Endothelial cell of umbilical vein (primary cell): ENCODE results near the gene CDK5RAP2.

Source experiments
- CTCF ChIP-seq, 2 donors: IDR thresholded peaks; 1 replicate in 1 of 2; 2 replicates in 1 of 2; pipeline ENCODE4 v1.5.1; 2011; ENCODE audit warnings: low read length in 2 of 2, mild to moderate bottlenecking in 2 of 2, moderate library complexity in 2 of 2, control low read depth in 1 of 2, inconsistent platforms in 1 of 2, low read depth in 1 of 2; ENCODE audit not compliant: insufficient read depth in 1 of 2; ENCODE audit errors: extremely low read depth in 1 of 2
- EZH2 ChIP-seq: IDR thresholded peaks from 2 replicates; pipeline ENCODE4 v1.6.1; 2012; ENCODE audit warnings: borderline replicate concordance, low read depth, mild to moderate bottlenecking, moderate library complexity, low read length, inconsistent platforms; ENCODE audit not compliant: severe bottlenecking
- GATA2 ChIP-seq: IDR thresholded peaks from 2 replicates; pipeline ENCODE4 v1.7.0; 2011; ENCODE audit warnings: low read depth, mild to moderate bottlenecking, moderate library complexity, mixed read lengths, low read length; ENCODE audit not compliant: insufficient read length, insufficient read depth
- MYC ChIP-seq: IDR thresholded peaks from one replicate; pipeline ENCODE4 v1.6.1; 2011; ENCODE audit warnings: mild to moderate bottlenecking, low read depth, low read length
- POLR2A ChIP-seq: IDR thresholded peaks from 2 replicates; pipeline ENCODE4 v1.6.1; 2012; ENCODE audit warnings: low read depth, mild to moderate bottlenecking, control low read depth, low read length
- POLR2AphosphoS5 ChIP-seq: IDR thresholded peaks from 2 replicates; pipeline ENCODE4 v1.6.1; 2012; ENCODE audit warnings: low read depth, mild to moderate bottlenecking, control low read depth, low read length, moderate library complexity; ENCODE audit not compliant: insufficient read depth

GRCh38 chr9:120522558-120522957 is 57.4 kb downstream of the CDK5RAP2 start:
- no peak for TF ChIP-seq POLR2A
- no peak for TF ChIP-seq CTCF (IDR thresholded peaks at IDR 0.05; ENCODE audit: extremely low read depth in 1 of 2, insufficient read depth in 1 of 2, low read depth in 1 of 2, low read length in 2 of 2)
- TF ChIP-seq EZH2, result no peak
- no peak for TF ChIP-seq POLR2AphosphoS5
- no peak for TF ChIP-seq MYC
- no peak for TF ChIP-seq GATA2
